Measurements from ENCODE around the gene HGFAC. TPM values are rescaled to one million over a fixed set of nuclear protein-coding genes. Genes with fewer than 3 reads are reported as not detected.

Gene HGFAC
- total and polyA plus RNA-seq, 2 donors, result 0.19 to 1.2 TPM

DNA sequence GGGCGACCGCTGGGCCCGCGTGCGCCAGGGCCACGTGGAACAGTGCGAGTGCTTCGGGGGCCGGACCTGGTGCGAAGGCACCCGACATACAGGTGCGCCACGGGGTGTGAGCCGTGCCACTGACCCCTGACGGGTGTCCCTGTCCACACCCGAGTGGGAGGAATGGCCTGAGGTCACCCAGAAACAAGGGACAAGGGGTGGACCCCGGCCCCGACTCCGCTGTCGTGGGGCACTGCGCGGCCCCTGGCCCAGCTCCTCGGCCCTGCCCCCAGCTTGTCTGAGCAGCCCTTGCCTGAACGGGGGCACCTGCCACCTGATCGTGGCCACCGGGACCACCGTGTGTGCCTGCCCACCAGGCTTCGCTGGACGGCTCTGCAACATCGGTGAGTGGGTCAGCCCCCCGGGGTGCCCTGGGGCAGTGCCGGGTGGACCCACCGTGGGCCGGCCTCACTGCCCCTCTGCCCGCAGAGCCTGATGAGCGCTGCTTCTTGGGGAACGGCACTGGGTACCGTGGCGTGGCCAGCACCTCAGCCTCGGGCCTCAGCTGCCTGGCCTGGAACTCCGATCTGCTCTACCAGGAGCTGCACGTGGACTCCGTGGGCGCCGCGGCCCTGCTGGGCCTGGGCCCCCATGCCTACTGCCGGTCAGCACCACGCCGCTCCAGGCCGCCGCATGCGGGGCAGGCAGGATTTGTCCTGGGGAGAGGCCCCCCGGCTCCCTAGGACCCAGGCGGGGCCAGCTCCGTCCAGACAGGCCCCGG is 2.8 kb downstream of the HGFAC start:
- WGBS, result 93% methylated on average over 56 of the region's 56 CpGs
- no peak for DNase-seq (ENCODE audit: low read depth in 6 of 9, low spot score in 9 of 9)
- H3K27me3 ChIP-seq (ENCODE audit: control insufficient read depth in 2 of 2, insufficient read depth in 1 of 2, low read length in 1 of 2), result peaks cover 0 to 4% of the 10 kb centered on the region in 2 donors
- no peaks in the 10 kb centered on the region for H3K4me1 ChIP-seq (ENCODE audit: control insufficient read depth in 2 of 2, insufficient read depth in 2 of 2, low read length in 2 of 2)
- no peak overlapping the region for H3K4me3 ChIP-seq (ENCODE audit: low read length in 2 of 2)
- H3K9me3 ChIP-seq (ENCODE audit: control insufficient read depth in 2 of 2, insufficient read depth in 1 of 2, low read length in 1 of 2), result no peaks in the 10 kb centered on the region
- no peaks in the 10 kb centered on the region for H3K36me3 ChIP-seq (ENCODE audit: control insufficient read depth in 2 of 2, insufficient read depth in 2 of 2, low read length in 1 of 2)
- H3K27ac ChIP-seq (ENCODE audit: low read depth in 1 of 2, low read length in 1 of 2), result no peak overlapping the region

DNA sequence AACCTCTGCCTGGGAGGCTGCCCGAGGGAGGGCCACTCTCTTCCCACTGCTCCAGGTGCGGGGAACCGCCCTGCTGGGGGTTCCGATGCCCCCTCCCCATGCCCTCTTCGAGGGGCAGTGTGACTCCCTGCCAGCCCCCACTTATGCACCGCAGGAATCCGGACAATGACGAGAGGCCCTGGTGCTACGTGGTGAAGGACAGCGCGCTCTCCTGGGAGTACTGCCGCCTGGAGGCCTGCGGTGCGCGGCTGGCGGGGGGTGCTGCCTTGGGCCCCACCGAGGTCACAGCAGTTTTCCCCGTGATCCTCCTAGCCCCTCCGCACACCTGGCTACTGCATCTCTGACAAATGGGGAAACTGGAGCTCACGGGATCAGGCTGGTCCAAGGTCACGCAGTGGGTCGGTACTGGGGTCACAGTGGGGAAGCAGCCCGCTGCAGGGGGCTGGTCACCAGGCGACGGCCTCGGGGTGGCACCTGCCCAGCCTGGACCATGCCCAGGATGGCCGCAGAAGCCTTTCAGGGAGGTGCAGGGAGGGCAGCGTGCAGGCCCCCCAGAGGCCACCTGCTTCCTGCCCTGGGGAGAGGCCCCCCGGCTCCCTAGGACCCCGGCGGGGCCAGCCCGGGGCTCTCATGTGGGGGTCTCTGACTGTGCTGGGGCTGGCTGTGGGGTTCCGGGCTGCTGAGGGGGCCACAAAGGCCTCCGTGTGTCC is 3.5 kb downstream of the HGFAC start:
- 89% methylated on average over 34 of the region's 34 CpGs for WGBS
- H3K4me3 ChIP-seq (ENCODE audit: low read length in 2 of 2), result no peak overlapping the region
- H3K9me3 ChIP-seq (ENCODE audit: control insufficient read depth in 2 of 2, insufficient read depth in 1 of 2, low read length in 1 of 2), result peaks cover 0 to under 1% of the 10 kb centered on the region in 2 donors
- H3K36me3 ChIP-seq (ENCODE audit: control insufficient read depth in 2 of 2, insufficient read depth in 2 of 2, low read length in 1 of 2), result no peaks in the 10 kb centered on the region
- no peak overlapping the region for H3K27ac ChIP-seq (ENCODE audit: low read depth in 1 of 2, low read length in 1 of 2)
- peaks cover 0 to 11% of the 10 kb centered on the region in 2 donors for H3K27me3 ChIP-seq (ENCODE audit: control insufficient read depth in 2 of 2, insufficient read depth in 1 of 2, low read length in 1 of 2)
- no peaks in the 10 kb centered on the region for H3K4me1 ChIP-seq (ENCODE audit: control insufficient read depth in 2 of 2, insufficient read depth in 2 of 2, low read length in 2 of 2)
- no peak for DNase-seq (ENCODE audit: low read depth in 6 of 9, low spot score in 9 of 9)

DNA sequence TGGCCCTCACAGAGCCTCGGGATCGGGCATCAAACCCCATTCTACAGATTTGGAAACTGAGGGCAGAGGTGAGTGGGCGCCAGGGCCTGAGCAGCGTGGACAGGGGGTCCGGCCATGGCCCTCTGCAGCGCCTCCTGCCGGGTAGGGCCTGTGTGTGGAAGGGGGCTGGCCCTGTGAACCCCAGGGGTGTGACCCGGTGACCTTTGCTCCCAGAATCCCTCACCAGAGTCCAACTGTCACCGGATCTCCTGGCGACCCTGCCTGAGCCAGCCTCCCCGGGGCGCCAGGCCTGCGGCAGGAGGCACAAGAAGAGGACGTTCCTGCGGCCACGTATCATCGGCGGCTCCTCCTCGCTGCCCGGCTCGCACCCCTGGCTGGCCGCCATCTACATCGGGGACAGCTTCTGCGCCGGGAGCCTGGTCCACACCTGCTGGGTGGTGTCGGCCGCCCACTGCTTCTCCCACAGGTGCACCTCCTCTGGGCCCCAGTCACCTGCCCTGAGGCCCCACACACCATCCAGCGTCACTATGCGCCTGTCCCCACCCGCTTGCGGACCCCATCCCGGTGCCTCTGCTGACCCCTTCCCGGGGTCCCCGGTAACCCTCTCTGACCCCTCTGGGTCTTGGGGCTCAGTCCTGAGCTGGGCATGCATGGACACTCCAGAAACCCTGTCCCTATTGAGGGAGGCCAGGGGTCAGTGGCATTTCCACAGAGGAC is 4.2 kb downstream of the HGFAC start:
- H3K27ac ChIP-seq (ENCODE audit: low read depth in 1 of 2, low read length in 1 of 2), result no peak overlapping the region
- DNase-seq (ENCODE audit: low read depth in 6 of 9, low spot score in 9 of 9), result no peak
- H3K36me3 ChIP-seq (ENCODE audit: control insufficient read depth in 2 of 2, insufficient read depth in 2 of 2, low read length in 1 of 2), result no peaks in the 10 kb centered on the region
- H3K4me1 ChIP-seq (ENCODE audit: control insufficient read depth in 2 of 2, insufficient read depth in 2 of 2, low read length in 2 of 2), result no peaks in the 10 kb centered on the region
- 97% methylated on average over 34 of the region's 34 CpGs for WGBS
- H3K4me3 ChIP-seq (ENCODE audit: low read length in 2 of 2), result no peak overlapping the region
- H3K9me3 ChIP-seq (ENCODE audit: control insufficient read depth in 2 of 2, insufficient read depth in 1 of 2, low read length in 1 of 2), result peaks cover 0 to 1% of the 10 kb centered on the region in 2 donors
- peaks cover 0 to 13% of the 10 kb centered on the region in 2 donors for H3K27me3 ChIP-seq (ENCODE audit: control insufficient read depth in 2 of 2, insufficient read depth in 1 of 2, low read length in 1 of 2)

DNA sequence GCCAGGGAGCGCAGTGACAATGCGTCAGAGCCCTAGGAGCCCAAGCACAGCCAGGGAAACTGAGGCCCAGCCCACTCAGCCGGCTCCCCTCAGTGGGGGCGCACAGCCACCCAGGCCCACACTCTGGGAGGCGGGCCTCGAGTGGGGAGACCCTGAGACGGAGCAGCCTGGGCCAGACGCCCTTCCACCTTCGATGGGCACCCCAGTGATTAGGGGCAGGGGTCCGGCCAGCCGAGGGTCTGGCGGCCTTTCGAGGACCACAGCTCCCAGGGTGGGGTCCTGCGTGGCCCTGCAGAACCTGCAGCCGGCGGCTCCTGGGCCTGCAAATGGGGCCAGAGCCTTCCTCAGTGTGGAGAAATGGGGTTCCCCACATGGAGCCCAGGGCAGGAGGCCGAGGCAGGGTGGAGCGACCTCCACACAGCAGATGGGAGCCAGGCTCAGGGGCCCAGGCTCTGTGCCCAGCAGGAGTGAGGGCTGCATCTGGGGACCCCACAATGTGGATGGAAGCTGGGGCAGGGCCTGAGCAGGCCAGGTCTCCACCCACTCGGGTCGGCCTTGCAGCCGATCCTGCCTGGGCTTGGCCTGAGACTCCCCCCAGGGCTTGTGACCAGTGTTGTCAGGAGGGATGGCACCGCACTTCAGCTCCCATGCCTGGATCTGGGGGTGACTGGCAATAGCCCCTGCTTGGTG is 5.0 kb downstream of the HGFAC start:
- DNase-seq (ENCODE audit: low read depth in 6 of 9, low spot score in 9 of 9), result no peak
- WGBS, result 96% methylated on average over 22 of the region's 22 CpGs
- Histone ChIP-seq H3K36me3 (ENCODE audit: control insufficient read depth in 2 of 2, insufficient read depth in 2 of 2, low read length in 1 of 2) (no peaks in the 10 kb centered on the region), H3K4me1 (ENCODE audit: control insufficient read depth in 2 of 2, insufficient read depth in 2 of 2, low read length in 2 of 2) (no peaks in the 10 kb centered on the region), H3K27ac (ENCODE audit: low read depth in 1 of 2, low read length in 1 of 2) (no peak overlapping the region), H3K27me3 (ENCODE audit: control insufficient read depth in 2 of 2, insufficient read depth in 1 of 2, low read length in 1 of 2) (peaks cover 0 to 17% of the 10 kb centered on the region in 2 donors), H3K9me3 (ENCODE audit: control insufficient read depth in 2 of 2, insufficient read depth in 1 of 2, low read length in 1 of 2) (peaks cover 0 to 1% of the 10 kb centered on the region in 2 donors), H3K4me3 (ENCODE audit: low read length in 2 of 2) (no peak overlapping the region)

DNA sequence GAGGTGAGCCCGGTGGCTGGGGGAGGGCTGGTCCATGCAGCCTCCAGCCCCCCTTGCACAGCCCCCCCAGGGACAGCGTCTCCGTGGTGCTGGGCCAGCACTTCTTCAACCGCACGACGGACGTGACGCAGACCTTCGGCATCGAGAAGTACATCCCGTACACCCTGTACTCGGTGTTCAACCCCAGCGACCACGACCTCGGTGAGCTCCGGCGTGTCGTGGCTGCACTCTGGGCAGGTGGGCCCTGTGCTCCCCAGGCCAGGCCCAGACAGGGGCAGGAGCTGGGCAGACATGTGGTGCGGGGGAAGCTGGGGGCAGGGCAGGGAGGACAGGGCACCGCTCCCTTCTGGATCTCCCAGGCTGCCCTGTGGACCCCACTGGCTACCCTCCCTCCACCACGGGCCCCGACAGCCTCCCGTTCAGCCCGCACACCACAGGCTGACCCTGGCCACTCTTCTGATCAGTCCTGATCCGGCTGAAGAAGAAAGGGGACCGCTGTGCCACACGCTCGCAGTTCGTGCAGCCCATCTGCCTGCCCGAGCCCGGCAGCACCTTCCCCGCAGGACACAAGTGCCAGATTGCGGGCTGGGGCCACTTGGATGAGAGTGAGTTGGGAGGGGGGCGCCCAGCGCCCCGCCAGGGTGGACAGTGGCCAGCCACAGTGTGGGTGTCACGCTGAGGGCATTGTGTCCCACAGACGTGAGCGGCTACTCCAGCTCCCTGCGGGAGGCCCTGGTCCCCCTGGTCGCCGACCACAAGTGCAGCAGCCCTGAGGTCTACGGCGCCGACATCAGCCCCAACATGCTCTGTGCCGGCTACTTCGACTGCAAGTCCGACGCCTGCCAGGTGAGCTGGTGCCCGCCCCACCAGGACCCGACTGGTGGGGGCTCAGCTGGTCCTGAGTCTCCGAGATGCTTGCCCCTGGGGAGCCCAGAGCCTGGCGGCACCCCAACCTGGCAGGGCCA is 5.9 kb downstream of the HGFAC start:
- Histone ChIP-seq H3K27me3 (ENCODE audit: control insufficient read depth in 2 of 2, insufficient read depth in 1 of 2, low read length in 1 of 2) (peaks cover 0 to 17% of the 10 kb centered on the region in 2 donors), H3K9me3 (ENCODE audit: control insufficient read depth in 2 of 2, insufficient read depth in 1 of 2, low read length in 1 of 2) (peaks cover 0 to 1% of the 10 kb centered on the region in 2 donors), H3K4me1 (ENCODE audit: control insufficient read depth in 2 of 2, insufficient read depth in 2 of 2, low read length in 2 of 2) (no peaks in the 10 kb centered on the region), H3K27ac (ENCODE audit: low read depth in 1 of 2, low read length in 1 of 2) (no peak overlapping the region), H3K36me3 (ENCODE audit: control insufficient read depth in 2 of 2, insufficient read depth in 2 of 2, low read length in 1 of 2) (no peaks in the 10 kb centered on the region), H3K4me3 (ENCODE audit: low read length in 2 of 2) (no peak overlapping the region)
- WGBS, result 96% methylated on average over 53 of the region's 53 CpGs
- DNase-seq (ENCODE audit: low read depth in 6 of 9, low spot score in 9 of 9), result no peak

DNA sequence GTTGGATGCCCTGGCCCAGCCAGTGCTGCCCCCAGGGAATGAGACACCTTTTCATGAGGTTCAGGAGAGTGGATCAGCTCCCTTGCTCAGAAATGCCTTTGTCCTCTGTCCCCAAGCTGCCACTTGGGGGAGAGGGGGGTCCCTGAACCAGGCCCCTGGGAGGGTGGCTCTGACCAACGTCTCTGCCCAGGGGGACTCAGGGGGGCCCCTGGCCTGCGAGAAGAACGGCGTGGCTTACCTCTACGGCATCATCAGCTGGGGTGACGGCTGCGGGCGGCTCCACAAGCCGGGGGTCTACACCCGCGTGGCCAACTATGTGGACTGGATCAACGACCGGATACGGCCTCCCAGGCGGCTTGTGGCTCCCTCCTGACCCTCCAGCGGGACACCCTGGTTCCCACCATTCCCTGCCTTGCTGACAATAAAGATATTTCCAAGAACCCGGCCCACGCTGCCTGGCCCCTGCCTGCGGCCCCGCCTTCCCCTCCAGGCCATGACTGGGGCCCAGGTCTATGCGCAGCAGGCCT is 7.3 kb downstream of the HGFAC start:
- no peak overlapping the region for H3K27ac ChIP-seq (ENCODE audit: low read depth in 1 of 2, low read length in 1 of 2)
- DNase-seq (ENCODE audit: low read depth in 6 of 9, low spot score in 9 of 9), result no peak
- H3K9me3 ChIP-seq (ENCODE audit: control insufficient read depth in 2 of 2, insufficient read depth in 1 of 2, low read length in 1 of 2), result peaks cover 0 to 1% of the 10 kb centered on the region in 2 donors
- 97% methylated on average over 21 of the region's 21 CpGs for WGBS
- H3K4me1 ChIP-seq (ENCODE audit: control insufficient read depth in 2 of 2, insufficient read depth in 2 of 2, low read length in 2 of 2), result no peaks in the 10 kb centered on the region
- H3K4me3 ChIP-seq (ENCODE audit: low read length in 2 of 2), result no peak overlapping the region
- peaks cover 0 to 17% of the 10 kb centered on the region in 2 donors for H3K27me3 ChIP-seq (ENCODE audit: control insufficient read depth in 2 of 2, insufficient read depth in 1 of 2, low read length in 1 of 2)
- no peaks in the 10 kb centered on the region for H3K36me3 ChIP-seq (ENCODE audit: control insufficient read depth in 2 of 2, insufficient read depth in 2 of 2, low read length in 1 of 2)

DNA sequence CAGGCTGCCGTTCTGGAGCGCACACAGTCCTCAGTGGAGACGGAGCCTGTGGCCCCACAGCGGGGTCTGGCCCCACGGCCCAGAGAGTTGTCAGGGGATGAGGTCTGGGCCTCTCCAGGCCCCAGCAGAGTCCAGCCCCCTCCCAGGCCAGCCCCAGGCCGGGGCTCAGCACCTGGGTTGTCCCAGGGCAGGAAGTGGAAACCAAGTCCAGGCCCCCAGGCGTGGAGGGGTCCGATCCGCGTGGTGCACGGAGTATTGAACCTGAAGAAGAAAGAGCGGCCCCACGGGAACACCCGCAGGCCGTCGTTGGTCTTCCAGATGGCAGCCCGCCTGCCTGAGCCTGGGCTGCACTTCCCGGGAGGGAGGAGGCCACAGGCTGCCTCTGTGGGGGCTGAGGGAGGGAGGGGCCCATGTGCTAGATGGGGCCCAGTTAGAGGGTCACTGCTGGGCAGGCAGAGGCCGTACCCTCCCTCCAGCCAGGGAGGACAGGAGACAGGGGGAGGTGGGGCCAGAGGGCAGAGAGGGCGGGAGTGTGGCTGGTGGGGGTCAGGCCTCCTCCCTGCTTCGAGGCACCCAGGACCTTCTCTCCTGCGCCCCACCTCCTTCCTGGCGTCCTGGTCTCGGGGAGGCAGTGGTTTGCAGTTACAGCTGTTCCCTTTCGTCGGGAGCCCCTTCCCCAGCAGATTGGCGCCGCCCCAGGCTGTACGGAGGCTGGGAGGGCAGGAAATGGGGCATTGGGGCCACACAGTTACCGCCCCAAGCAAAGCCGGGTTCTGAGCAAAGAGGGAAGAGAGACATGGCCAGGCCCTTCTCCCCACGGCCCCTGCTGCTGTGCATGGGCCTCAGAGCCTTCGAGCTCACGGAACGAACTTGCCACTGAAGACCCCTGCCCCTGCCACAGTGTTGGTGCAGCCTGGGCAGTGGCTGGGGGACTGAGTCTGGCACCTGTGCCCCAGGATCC is 8.1 kb downstream of the HGFAC start:
- Histone ChIP-seq H3K27me3 (ENCODE audit: control insufficient read depth in 2 of 2, insufficient read depth in 1 of 2, low read length in 1 of 2) (peaks cover 0 to 17% of the 10 kb centered on the region in 2 donors), H3K4me3 (ENCODE audit: low read length in 2 of 2) (no peak overlapping the region), H3K36me3 (ENCODE audit: control insufficient read depth in 2 of 2, insufficient read depth in 2 of 2, low read length in 1 of 2) (no peaks in the 10 kb centered on the region), H3K4me1 (ENCODE audit: control insufficient read depth in 2 of 2, insufficient read depth in 2 of 2, low read length in 2 of 2) (no peaks in the 10 kb centered on the region), H3K27ac (ENCODE audit: low read depth in 1 of 2, low read length in 1 of 2) (no peak overlapping the region), H3K9me3 (ENCODE audit: control insufficient read depth in 2 of 2, insufficient read depth in 1 of 2, low read length in 1 of 2) (peaks cover 0 to 1% of the 10 kb centered on the region in 2 donors)
- no peak for DNase-seq (ENCODE audit: low read depth in 6 of 9, low spot score in 9 of 9)
- WGBS, result 76% methylated on average over 35 of the region's 35 CpGs
